GM21723 (cell line): ENCODE results near the gene CDC42EP1.
"Not testable (repeated sequence)": the region's sequence is repeated elsewhere in the genome, so short reads cannot be mapped to it uniquely, and the experiment has no call there.

Source experiments
- ATAC-seq: cut with Tn5 transposase; IDR thresholded peaks from one replicate; pipeline ENCODE4 v1.9.1; 2021; ENCODE audit warnings: mild to moderate bottlenecking, moderate library complexity; ENCODE audit not compliant: unreplicated experiment

CDC42EP1 gene

DNA sequence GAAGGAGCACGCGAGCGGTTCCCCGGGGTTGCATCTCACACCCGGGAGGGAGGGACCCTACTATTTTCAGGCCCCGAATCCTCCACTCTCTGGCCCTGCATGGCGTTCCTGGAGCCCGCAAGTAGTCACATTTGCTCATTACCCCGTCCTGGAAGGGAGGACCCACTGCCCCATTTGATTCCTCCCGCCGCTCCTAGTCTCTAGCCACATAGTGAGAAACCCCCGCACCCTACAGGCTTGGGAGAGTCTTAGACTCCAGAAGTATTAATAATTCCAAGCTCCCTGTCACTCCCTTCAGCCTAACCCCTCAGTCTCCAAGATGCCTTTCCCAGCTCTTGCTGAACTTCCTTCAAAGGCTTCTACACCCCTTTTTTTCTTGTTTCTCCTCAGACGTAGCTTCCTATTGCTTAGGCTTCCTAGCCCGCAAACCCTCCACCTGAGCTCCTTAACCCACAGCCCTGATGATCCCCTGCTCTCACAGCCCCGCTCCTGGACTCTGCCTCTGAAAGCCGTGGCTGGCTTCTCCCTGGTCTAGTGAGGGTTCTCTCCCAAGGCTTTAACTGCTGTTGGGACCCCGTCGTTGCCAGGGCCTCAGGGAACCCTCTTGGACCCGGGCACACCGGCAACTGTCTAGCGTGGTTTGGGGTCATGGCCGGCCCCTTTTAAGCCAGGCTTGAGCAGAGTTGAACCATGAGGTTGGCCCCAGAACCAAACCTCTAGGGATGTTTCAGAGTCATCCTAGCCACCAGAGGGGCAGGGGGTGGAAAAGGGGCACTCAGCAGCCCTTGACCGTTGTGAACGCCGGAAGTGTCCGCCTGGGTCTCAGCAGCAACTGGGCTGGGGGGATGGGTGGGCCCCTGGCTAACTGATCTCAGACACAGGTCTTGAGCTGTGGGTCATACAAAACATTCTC lies 49.2 kb downstream of the CDC42EP1 start:
- ATAC-seq: peak; percentile 7

DNA sequence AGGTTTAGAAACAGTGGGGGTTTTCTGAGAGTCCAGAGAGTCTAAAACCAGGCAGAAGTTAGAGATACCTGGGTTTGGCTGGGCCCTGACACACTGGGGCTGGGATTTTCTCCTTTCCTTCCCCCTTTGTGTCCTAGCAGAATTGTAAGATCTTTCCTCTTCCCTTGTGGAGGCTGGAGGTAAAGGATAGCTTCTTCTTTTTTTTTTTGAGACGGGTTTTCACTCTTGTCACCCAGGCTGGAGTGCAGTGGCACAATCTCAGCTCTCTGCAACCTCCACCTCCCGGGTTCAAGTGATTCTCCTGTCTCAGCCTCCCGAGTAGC lies 49.8 kb downstream of the CDC42EP1 start:
- ATAC-seq: not testable (repeated sequence)

DNA sequence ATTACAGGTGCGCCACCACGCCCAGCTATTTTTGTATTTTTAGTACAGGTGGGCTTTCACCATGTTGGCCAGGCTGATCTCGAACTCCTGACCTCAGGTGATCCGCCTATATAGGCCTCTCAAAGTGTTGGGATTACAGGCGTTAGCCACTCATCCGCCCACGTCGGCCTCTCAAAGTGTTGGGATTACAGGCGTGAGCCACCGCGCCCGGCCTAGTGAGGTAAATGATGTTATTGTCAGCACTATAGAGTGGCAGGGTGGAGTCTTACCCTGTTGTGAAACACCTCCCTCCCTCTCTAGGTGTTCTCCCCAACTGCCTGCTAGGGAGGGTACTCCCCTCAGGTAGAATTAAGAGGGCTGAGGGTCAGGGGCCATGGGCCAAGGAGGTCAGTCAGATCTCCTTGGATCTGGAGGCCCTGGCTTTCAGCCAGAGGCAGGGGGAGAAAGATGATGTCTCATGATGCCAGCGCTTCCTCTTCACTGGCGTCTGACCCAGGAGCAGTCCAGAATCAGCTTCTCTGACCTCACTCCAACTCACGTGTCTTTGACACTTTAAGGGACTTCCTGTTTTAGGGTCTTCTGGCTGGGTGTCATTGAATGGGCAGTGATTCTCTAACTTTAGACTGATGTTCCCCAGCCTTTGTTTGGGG lies 50.3 kb downstream of the CDC42EP1 start:
- ATAC-seq: no peak

DNA sequence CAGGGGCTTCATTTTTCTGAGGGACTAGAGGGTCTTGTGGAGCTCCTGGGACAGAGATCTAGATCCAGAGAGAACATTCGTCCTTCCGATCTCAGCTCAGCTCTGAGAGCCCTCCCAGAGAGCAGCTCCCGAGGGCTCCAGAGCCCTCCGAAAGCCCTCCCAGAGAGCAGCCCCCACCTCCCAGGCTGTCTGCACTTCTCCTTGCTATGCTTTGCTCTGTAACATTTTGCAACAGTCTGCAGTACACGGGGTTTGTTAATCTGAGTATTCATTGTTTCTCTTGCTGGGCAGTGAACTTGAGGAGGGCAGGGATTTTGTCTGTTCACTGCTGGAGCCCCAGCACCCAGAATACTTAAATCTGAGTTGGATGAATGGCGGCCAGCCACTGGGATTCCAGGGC lies 50.9 kb downstream of the CDC42EP1 start:
- no peak for ATAC-seq

DNA sequence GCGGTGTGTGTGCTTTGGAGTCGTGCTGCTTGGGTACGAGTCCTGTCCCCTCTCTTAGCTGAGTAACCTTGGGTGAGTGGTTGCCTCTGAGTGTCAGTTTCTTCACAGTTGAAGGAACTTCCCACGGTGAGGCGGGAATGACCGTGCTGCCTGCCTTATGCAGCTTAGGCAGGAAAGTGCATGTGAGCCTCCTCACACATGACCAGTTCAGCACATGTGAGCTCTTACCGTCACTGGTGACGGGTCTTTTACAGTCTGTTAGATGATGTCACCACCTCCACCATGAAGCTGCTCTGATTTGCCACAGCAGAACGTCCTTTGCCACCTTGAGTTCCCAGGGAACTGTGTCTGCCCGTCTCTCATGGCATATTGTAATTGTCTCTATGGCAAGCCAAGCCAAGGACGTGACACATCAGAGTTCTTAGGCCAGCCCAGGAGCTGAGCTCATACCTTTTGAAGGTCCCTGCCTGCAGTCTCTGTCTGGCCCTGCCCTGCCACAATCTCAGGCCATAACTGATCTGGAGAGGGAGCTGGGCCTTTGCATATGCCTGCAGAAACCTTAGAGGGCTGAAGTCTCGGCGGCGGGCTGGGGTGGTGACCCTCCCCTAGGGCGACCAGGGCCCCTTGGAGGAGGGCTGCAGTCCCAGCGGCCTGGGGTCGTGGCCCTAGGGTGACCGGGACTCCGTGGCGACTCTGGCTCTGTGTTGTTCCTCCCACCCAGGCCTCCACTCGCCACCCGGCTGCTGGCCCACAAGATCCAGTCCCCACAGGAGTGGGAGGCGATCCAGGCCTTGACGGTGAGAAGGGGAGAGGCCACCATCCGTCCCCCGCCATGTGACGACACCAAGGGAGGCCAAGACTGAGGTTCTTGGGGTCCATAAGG lies 56.2 kb downstream of the CDC42EP1 start:
- ATAC-seq: no peak

DNA sequence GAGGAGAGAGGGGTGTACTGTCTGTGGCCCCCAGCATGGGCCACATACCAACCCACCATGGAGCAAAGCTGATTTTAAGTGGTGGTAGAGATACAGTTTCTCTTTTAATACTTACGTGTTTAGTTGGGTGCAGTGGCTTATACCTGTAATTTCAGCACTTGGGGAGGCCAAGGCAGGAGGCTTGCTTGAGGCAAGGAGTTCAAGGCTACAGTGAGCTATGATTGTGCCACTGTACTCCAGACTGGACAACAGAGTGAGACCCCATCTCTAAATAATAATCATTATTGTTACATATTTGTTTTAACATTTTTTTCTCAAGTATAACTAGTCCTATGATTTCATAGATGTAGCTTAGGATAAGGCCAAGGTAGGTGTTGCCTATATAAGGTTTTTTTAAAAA lies 57.2 kb downstream of the CDC42EP1 start:
- no peak for ATAC-seq

DNA sequence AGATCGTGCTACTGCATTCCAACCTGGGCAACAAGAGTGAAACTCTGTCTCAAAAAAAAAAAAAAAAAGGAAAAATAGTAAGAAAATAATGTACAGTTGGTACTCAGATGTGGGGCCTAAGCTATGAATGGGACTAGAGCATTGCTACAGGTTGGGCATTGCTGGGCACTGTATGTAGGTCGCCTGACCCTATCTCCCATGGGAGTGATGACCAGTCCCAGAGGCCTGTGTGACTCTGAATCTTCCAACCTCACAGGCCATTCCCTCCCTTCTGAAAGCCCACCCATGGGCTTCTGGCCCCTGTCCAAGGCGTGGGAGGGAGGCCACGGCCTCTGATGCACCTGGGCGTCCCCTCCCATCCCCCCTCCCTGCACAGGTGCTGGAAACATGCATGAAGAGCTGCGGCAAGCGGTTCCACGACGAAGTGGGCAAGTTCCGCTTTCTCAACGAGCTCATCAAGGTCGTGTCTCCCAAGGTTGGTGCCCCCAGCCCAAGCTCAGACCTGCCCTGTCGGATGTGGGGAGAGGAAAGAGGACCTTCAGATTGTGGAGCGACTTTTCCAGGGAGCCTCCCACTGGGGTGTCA lies 57.9 kb downstream of the CDC42EP1 start:
- no peak for ATAC-seq

DNA sequence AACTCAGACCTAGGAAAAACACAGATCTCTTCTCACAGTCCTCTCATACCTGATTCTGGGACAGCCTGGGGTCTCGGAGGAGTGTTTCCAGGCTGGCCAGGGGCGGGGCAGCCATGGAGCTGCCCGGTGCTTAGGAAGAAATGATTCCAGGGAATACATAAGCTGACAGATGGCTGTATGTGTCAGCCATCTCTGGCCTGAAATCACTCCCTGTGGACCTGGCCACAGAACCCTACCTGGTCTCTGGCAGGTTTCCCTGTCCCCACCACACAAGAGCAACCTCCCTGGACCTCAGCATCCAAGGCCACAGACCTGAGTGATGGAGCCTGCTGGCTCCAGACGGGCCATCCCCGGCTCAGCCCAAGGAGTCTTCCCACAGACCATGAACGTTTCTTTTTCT lies 58.4 kb downstream of the CDC42EP1 start:
- ATAC-seq: no peak
